H1 (cell line): ENCODE measurements around the gene CORO1C. TPM values are rescaled to one million over a fixed set of nuclear protein-coding genes. Genes with fewer than 3 reads are reported as not detected.

Experiments used
- CTCF ChIA-PET: fragments of 300-600 bp; sonication (Branson Sonifier 250); formaldehyde crosslinking; loops from one replicate; lab custom pipeline; 2021; ENCODE audit not compliant: partially characterized antibody; lab: Charles Lee
- POLR2A ChIA-PET: fragments of 300-600 bp; sonication (Branson Sonifier 250); formaldehyde crosslinking; loops from one replicate; lab custom pipeline; 2021; ENCODE audit warnings: inconsistent platforms; ENCODE audit not compliant: partially characterized antibody; lab: Charles Lee
- DNase-seq, 2 experiments: peaks; one replicate each; pipeline versions ENCODE4 v3.0.0 to v3.0.0-alpha.2; 2010 to 2022; ENCODE audit warnings: low spot score in 2 of 2, low read depth in 1 of 2, mixed read lengths in 1 of 2
- FAIRE-seq: peaks from 2 replicates; lab custom pipeline; 2011; peaks lifted over from hg19 to GRCh38; lab: Jason Lieb, UNC
- H2AFZ ChIP-seq: 2 replicates; pipeline ENCODE4 v1.8.1; 2012; ENCODE audit warnings: low read length, inconsistent platforms
- H2AK5ac ChIP-seq: 2 replicates; pipeline ENCODE4 v1.6.1; 2013; ENCODE audit warnings: low read depth, low read length
- H2BK120ac ChIP-seq: replicated peaks from 2 replicates; pipeline ENCODE3; 2013; ENCODE audit warnings: low read depth, low read length, inconsistent platforms
- H2BK12ac ChIP-seq: 2 replicates; pipeline ENCODE4 v1.6.1; 2013; ENCODE audit warnings: low read depth, low read length
- H2BK15ac ChIP-seq: 2 replicates; pipeline ENCODE4 v1.6.1; 2013; ENCODE audit warnings: low read length
- H2BK20ac ChIP-seq: 2 replicates; pipeline ENCODE4 v1.6.1; 2013; ENCODE audit warnings: low read length
- H2BK5ac ChIP-seq: 2 replicates; pipeline ENCODE4 v1.6.1; 2013; ENCODE audit warnings: low read depth, low read length
- H3K14ac ChIP-seq: 2 replicates; pipeline ENCODE4 v1.6.1; 2013; ENCODE audit warnings: inconsistent platforms; ENCODE audit not compliant: insufficient read length
- H3K18ac ChIP-seq: 2 replicates; pipeline ENCODE4 v1.6.1; 2013; ENCODE audit warnings: low read length; ENCODE audit errors: extremely low read depth
- H3K23ac ChIP-seq: 2 replicates; pipeline ENCODE4 v1.6.1; 2013; ENCODE audit warnings: inconsistent platforms; ENCODE audit not compliant: insufficient read length
- H3K23me2 ChIP-seq: 2 replicates; pipeline ENCODE4 v1.6.1; 2013; ENCODE audit warnings: low read depth, low read length
- H3K27ac ChIP-seq: 2 replicates; pipeline ENCODE4 v1.6.1; 2011; ENCODE audit warnings: low read depth, low read length, inconsistent platforms
- H3K27me3 ChIP-seq, 4 experiments: replicated peaks in 1 of 4; 1 replicate in 1 of 4; 2 replicates in 3 of 4; pipeline versions ENCODE4 v1.6.1 to v1.8.1; 2011 to 2013; ENCODE audit warnings: low read length in 3 of 4, mild to moderate bottlenecking in 3 of 4, inconsistent platforms in 2 of 4, mixed read lengths in 2 of 4, moderate library complexity in 1 of 4; ENCODE audit not compliant: control insufficient read depth in 3 of 4, insufficient read depth in 3 of 4; ENCODE audit errors: extremely low read depth in 1 of 4
- H3K36me3 ChIP-seq, 4 experiments: 2 replicates each; pipeline versions ENCODE4 v1.6.1 to v1.8.1; 2011 to 2013; ENCODE audit warnings: mild to moderate bottlenecking in 4 of 4, low read length in 3 of 4, moderate library complexity in 2 of 4, control low read depth in 1 of 4, inconsistent platforms in 1 of 4; ENCODE audit not compliant: insufficient read depth in 4 of 4, control insufficient read depth in 2 of 4
- H3K4ac ChIP-seq: replicated peaks from 2 replicates; pipeline ENCODE3; 2013; ENCODE audit warnings: low read length, low read depth, mixed read lengths, inconsistent platforms; ENCODE audit not compliant: insufficient read length
- H3K4me1 ChIP-seq, 4 experiments: replicated peaks in 1 of 4; 1 replicate in 1 of 4; 2 replicates in 3 of 4; pipeline versions ENCODE4 v1.6.1 to v1.8.1; 2011 to 2013; ENCODE audit warnings: low read length in 3 of 4, inconsistent platforms in 2 of 4, mixed read lengths in 1 of 4; ENCODE audit not compliant: insufficient read depth in 4 of 4, control insufficient read depth in 3 of 4
- H3K4me2 ChIP-seq, 2 experiments: 2 replicates each; pipeline versions ENCODE4 v1.6.1 to v1.8.1; 2011 to 2013; ENCODE audit warnings: low read depth in 2 of 2, low read length in 2 of 2, control low read depth in 1 of 2, inconsistent platforms in 1 of 2, mild to moderate bottlenecking in 1 of 2; ENCODE audit not compliant: insufficient read depth in 1 of 2
- H3K4me3 ChIP-seq, 4 experiments: fragments of 200-600, 300-600 bp in 1 of 4; sonication (generic), shearing (Covaris generic), sonication (Bioruptor Twin) in 1 of 4; 2 replicates each; pipeline versions ENCODE4 v1.5.1 to v1.8.1; 2011 to 2016; ENCODE audit warnings: low read length in 4 of 4, low read depth in 3 of 4, control low read depth in 2 of 4, inconsistent platforms in 2 of 4, mild to moderate bottlenecking in 2 of 4, mixed read lengths in 1 of 4, moderate library complexity in 1 of 4; ENCODE audit not compliant: insufficient read depth in 2 of 4; ENCODE audit errors: extremely low read depth in 1 of 4
- H3K56ac ChIP-seq: replicated peaks from 2 replicates; pipeline ENCODE3; 2013; ENCODE audit warnings: low read depth, mild to moderate bottlenecking, mixed read lengths, low read length, inconsistent platforms; ENCODE audit not compliant: insufficient read length
- H3K79me1 ChIP-seq: 2 replicates; pipeline ENCODE4 v1.6.1; 2013; ENCODE audit warnings: low read depth, low read length, control low read depth
- H3K79me2 ChIP-seq, 2 experiments: 2 replicates each; pipeline versions ENCODE4 v1.6.1 to v1.8.1; 2012 to 2013; ENCODE audit warnings: low read length in 2 of 2, mild to moderate bottlenecking in 2 of 2, inconsistent platforms in 1 of 2; ENCODE audit not compliant: insufficient read depth in 2 of 2, control insufficient read depth in 1 of 2
- H3K9ac ChIP-seq, 4 experiments: replicated peaks in 1 of 4; 1 replicate in 1 of 4; 2 replicates in 3 of 4; pipeline versions ENCODE4 v1.6.1 to v1.8.1; 2011 to 2013; ENCODE audit warnings: low read depth in 3 of 4, low read length in 3 of 4, control low read depth in 2 of 4, mild to moderate bottlenecking in 2 of 4, moderate library complexity in 2 of 4, inconsistent platforms in 1 of 4; ENCODE audit errors: extremely low read depth in 1 of 4
- H3K9me3 ChIP-seq, 2 experiments: 2 replicates each; pipeline versions ENCODE4 v1.6.1 to v1.8.1; 2012 to 2013; ENCODE audit warnings: mild to moderate bottlenecking in 2 of 2, moderate library complexity in 2 of 2, control low read depth in 1 of 2, inconsistent platforms in 1 of 2, low read depth in 1 of 2, low read length in 1 of 2, mixed read lengths in 1 of 2; ENCODE audit not compliant: insufficient read depth in 2 of 2
- H4K20me1 ChIP-seq, 2 experiments: replicated peaks in 1 of 2; 2 replicates each; pipeline versions ENCODE3 to v1.8.1; 2011 to 2013; ENCODE audit warnings: inconsistent platforms in 2 of 2, low read length in 2 of 2, mild to moderate bottlenecking in 1 of 2; ENCODE audit not compliant: insufficient read depth in 2 of 2, control insufficient read depth in 1 of 2
- H4K5ac ChIP-seq: 2 replicates; pipeline ENCODE4 v1.6.1; 2013; ENCODE audit warnings: low read length, low read depth, mixed read lengths, inconsistent platforms; ENCODE audit not compliant: insufficient read length
- H4K8ac ChIP-seq: 2 replicates; pipeline ENCODE4 v1.8.0; 2013; ENCODE audit warnings: mild to moderate bottlenecking, moderate library complexity, low read length, inconsistent platforms; ENCODE audit not compliant: insufficient read depth; ENCODE audit errors: extremely low read depth
- H4K91ac ChIP-seq: replicated peaks from 2 replicates; pipeline ENCODE3; 2013; ENCODE audit warnings: low read length, mixed read lengths, inconsistent platforms; ENCODE audit not compliant: insufficient read length
- ASH2L ChIP-seq: fragments of 200-600, 300-600 bp; sonication (generic); IDR thresholded peaks from one replicate; pipeline ENCODE4 v1.7.1; 2017; ENCODE audit warnings: low read length
- BACH1 ChIP-seq: IDR thresholded peaks from 2 replicates; pipeline ENCODE4 v1.6.1; 2012; ENCODE audit warnings: low read length, improper control_type of control experiment
- CHD1 ChIP-seq: IDR thresholded peaks from 2 replicates; pipeline ENCODE4 v1.6.1; 2012; ENCODE audit warnings: low read depth, low read length, improper control_type of control experiment
- CTBP2 ChIP-seq: IDR thresholded peaks from 2 replicates; pipeline ENCODE4 v1.7.0; 2011; ENCODE audit warnings: borderline replicate concordance, mild to moderate bottlenecking, moderate library complexity, mixed read lengths, low read length; ENCODE audit not compliant: insufficient read depth, insufficient read length
- EGR1 ChIP-seq: IDR thresholded peaks from 2 replicates; pipeline ENCODE4 v1.6.1; 2011; ENCODE audit warnings: low read depth, low read length, borderline replicate concordance
- NRF1 ChIP-seq: IDR thresholded peaks from 2 replicates; pipeline ENCODE4 v1.6.1; 2011; ENCODE audit warnings: mild to moderate bottlenecking, low read depth, low read length, improper control_type of control experiment
- SRF ChIP-seq: IDR thresholded peaks from 2 replicates; pipeline ENCODE4 v1.6.1; 2011; ENCODE audit warnings: mild to moderate bottlenecking, low read depth, low read length, moderate library complexity
- SUZ12 ChIP-seq: fragments of 200-600 bp; sonication (generic); IDR thresholded peaks from 2 replicates; pipeline ENCODE4 v1.6.1; 2012; ENCODE audit warnings: mild to moderate bottlenecking, inconsistent platforms, low read length, moderate library complexity, mixed read lengths
- USF2 ChIP-seq: IDR thresholded peaks from 2 replicates; pipeline ENCODE4 v1.6.1; 2011; ENCODE audit warnings: low read length, improper control_type of control experiment
- WGBS, 2 experiments: shearing (Covaris generic) in 1 of 2; methylation state at CpG; one replicate each; pipeline versions ENCODE4 v1.1.6 to v1.1.7; 2013 to 2015; ENCODE audit warnings: low lambda C conversion rate in 2 of 2, mixed read lengths in 2 of 2, inconsistent platforms in 1 of 2, low coverage in 1 of 2, missing lambda C conversion rate in 1 of 2; ENCODE audit not compliant: insufficient replicate concordance in 2 of 2, insufficient coverage in 1 of 2, insufficient read length in 1 of 2; ENCODE audit errors: extremely low coverage in 1 of 2, missing lambda C conversion rate in 1 of 2; 5-methylcytosine and 5-hydroxymethylcytosine counted together
- polyA plus RNA-seq, 7 experiments: library from polyadenylated mRNA; depleted of rRNA in 3 of 7; stranded (reverse) in 5 of 7; unstranded in 2 of 7; fragments of >200 nt in 5 of 7; fragments of 200-250 nt in 2 of 7; gene quantifications; 1 replicate in 5 of 7; 2 replicates in 1 of 7; 4 replicates in 1 of 7; pipeline versions ENCODE4 v1.2.1 to v1.2.3, GENCODE V29; 2011 to 2013; ENCODE audit warnings: missing spikeins in 2 of 7, mixed read lengths in 2 of 7
- total RNA-seq: library from RNA; stranded (reverse); fragmentation: NEBNext Ultra II Directional; extraction: Animal tissue kit (Norgen Biotek cat#: 25700); gene quantifications from 2 replicates; pipeline ENCODE4 v1.2.1, GENCODE V29; 2021

Gene CORO1C
- total and polyA plus RNA-seq, 2 of the 8 experiments (the other 6 are each of a cell fraction or from before 2014, with no cell fraction given) = 72.7 to 120 TPM

- Histone ChIP-seq H3K23me2 (peaks cover 5% of the 10 kb centered on the region), H3K4me2 (no peak overlapping the region), H4K5ac (no peak overlapping the region), H3K27ac (no peak overlapping the region), H2AK5ac (no peak overlapping the region), H3K27me3 (no peaks in the 10 kb centered on the region), H3K4me3 (no peak overlapping the region), H2BK5ac (no peak overlapping the region), H2AFZ (peak overlapping the region; percentile 36; the same call in 1 of the 2 replicates), H3K79me1 (no peaks in the 10 kb centered on the region), H2BK120ac (peak overlapping the region; percentile 70), H3K14ac (no peak overlapping the region), H2BK20ac (no peak overlapping the region), H3K4me1 (peaks cover 0 to 5% (median 2%) of the 10 kb centered on the region in 4 experiments; a peak in 3 of 7 replicates), H3K9me3 (peaks cover 0 to 3% of the 10 kb centered on the region in 2 experiments; a peak in 1 of 4 replicates), H2BK15ac (peak overlapping the region; percentile 10; the same call in 1 of the 2 replicates), H4K8ac (no peak overlapping the region), H3K18ac (no peak overlapping the region), H3K9ac (no peak overlapping the region), H3K23ac (no peak overlapping the region), H3K56ac (no peak overlapping the region), H4K20me1 (peaks cover 0 to 4% of the 10 kb centered on the region in 2 experiments), H4K91ac (no peak overlapping the region), H3K79me2 (peaks cover 2 to 10% of the 10 kb centered on the region in 2 experiments; a peak in 3 of 4 replicates), H3K36me3 (no peaks in the 10 kb centered on the region), H2BK12ac (no peak overlapping the region), H3K4ac (no peak overlapping the region)
- WGBS, 2 experiments = 79% methylated on average over 9 of the region's 9 CpGs; no CpG with 5 or more reads in 1 of the 2 experiments
- DNase-seq (no peak), FAIRE-seq (no peak)
- POLR2A ChIA-PET = interaction anchor here (0.6 kb wide), 1 partner anchor 12 kb away, joined by 4 read pairs; no protein-coding TSS in a partner anchor
- CTCF ChIA-PET = interaction anchor here (0.7 to 4.3 kb wide), 5 partner anchors 9 to 1199 kb away, joined by 4 to 29 read pairs (median 5); no protein-coding TSS in a partner anchor
- TF ChIP-seq CHD1 = no peak
- no peak for TF ChIP-seq BACH1
- no peak for TF ChIP-seq SUZ12
- no peak for TF ChIP-seq EGR1
- TF ChIP-seq SRF = no peak
- no peak for TF ChIP-seq NRF1
- TF ChIP-seq USF2 = no peak
- TF ChIP-seq CTBP2 = no peak
- no peak for TF ChIP-seq ASH2L
Measured at GRCh38 chr12:108734200-108734906, 3.0 kb upstream of the CORO1C start.
